GM21717 (cell line): ENCODE data around the gene FAM174A.
A peak's percentile ranks its signal among the peaks of the same experiment; 100 is the strongest.

Experiments
- ATAC-seq: cut with Tn5 transposase; IDR thresholded peaks from one replicate; pipeline ENCODE4 v1.9.1; 2021; ENCODE audit warnings: mild to moderate bottlenecking, moderate library complexity; ENCODE audit not compliant: unreplicated experiment

FAM174A gene

DNA sequence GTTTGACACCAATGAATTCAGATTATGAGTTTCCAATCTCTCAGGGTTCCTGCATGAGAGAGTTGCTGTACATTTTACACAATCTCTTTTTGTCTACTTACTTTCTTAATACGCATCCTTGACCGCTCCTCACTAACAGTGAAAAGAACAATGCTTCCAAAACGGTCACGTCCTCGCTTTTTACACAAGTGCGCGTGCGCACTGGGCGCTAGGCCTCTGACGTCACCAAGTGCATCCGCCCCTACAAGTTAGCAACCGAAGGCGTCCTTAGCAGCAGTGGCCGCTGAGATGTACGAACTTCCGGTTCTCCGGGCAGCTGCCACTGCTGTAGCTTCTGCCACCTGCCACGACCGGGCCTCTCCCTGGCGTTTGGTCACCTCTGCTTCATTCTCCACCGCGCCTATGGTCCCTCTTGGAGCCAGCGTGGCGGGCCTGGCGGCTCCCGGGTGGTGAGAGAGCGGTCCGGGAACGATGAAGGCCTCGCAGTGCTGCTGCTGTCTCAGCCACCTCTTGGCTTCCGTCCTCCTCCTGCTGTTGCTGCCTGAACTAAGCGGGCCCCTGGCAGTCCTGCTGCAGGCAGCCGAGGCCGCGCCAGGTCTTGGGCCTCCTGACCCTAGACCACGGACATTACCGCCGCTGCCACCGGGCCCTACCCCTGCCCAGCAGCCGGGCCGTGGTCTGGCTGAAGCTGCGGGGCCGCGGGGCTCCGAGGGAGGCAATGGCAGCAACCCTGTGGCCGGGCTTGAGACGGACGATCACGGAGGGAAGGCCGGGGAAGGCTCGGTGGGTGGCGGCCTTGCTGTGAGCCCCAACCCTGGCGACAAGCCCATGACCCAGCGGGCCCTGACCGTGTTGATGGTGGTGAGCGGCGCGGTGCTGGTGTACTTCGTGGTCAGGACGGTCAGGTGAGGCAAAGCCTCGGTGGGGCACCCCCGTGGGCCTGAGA lies at the start of gene FAM174A:
FAM174A (plus strand) TSS at position 315 of the 946 bp plus-strand sequence; CDS start at position 472, 157 bp downstream.
- ATAC-seq: peak; percentile 98

DNA sequence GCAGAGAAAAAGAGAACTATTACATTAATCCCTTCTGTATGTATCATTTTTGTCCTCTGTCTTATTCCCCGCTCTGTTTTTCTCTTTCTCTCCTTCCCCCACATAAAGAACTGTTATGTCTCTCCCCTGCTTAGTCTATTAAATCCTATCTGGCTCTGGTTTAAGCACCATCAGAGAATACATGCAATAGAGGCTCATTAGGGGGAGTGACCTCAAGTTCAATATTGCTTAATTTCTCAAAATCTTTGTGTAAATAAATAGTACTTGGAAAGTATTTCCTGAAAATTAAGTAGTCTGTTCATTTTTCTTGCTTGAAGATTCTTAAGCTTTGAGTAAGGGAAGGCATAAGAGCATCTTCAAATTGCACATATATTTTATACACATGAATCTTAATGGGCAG lies 41.2 kb upstream of the FAM174A start:
- ATAC-seq: no peak

DNA sequence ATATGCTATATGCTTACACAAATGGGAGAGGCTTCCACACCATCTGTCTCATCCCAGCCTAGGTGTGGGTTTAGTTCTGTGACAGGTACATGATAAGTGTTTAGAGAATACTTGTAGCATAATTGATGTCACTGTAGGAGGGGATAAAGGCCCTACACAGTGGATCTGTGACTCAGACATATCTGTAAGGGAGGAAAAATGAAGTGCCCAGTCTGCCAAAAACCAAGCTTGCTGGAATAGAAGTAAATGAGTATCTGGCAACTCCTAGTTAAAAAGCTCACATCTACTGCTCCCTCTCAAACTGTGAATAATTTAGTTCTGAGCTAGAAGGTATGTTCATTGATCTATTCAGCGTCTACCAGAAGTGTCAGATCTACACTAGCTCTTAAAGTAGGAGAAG lies 38.9 kb upstream of the FAM174A start:
- no peak for ATAC-seq

- ATAC-seq: no peak
Observed at GRCh38 chr5:100502684-100503083, 32.5 kb upstream of the FAM174A start.

GRCh38 chr5:100505984-100506670 lies 29.0 kb upstream of the FAM174A start:
- no peak for ATAC-seq

GRCh38 chr5:100516285-100516684 lies 18.9 kb upstream of the FAM174A start:
- ATAC-seq: peak; percentile 74

DNA sequence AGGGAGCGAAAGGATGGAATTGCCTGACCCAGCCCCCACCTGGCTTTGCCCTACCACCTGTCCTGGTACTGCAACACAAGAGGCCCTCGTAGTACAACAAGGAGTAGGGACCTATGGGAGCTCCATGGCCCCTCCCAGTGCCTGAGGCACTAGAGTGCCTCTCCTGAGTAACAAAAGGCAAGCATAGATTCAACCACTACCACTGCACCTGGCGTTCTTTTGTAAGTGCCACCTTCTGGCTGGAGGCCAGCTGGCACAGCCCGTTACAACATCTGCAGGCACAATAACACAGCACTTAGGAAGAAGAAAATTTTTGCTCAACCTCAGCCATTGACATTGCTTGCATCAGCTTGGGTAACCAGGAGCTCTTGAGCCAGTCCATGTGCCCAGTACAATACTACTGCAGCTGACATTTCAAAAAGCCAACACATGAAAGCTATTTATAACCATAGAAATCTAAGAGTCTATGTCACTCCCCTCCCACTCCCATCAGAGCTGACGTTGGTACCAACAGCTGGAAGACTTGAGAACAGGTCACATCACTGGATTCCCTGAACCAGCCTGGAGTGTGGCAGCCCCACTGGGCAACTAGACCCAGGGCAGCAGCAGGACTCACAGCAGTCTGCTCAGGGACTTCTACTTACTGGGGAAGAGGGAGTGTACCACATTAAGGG lies 17.7 kb upstream of the FAM174A start:
- peak; percentile 41 for ATAC-seq

DNA sequence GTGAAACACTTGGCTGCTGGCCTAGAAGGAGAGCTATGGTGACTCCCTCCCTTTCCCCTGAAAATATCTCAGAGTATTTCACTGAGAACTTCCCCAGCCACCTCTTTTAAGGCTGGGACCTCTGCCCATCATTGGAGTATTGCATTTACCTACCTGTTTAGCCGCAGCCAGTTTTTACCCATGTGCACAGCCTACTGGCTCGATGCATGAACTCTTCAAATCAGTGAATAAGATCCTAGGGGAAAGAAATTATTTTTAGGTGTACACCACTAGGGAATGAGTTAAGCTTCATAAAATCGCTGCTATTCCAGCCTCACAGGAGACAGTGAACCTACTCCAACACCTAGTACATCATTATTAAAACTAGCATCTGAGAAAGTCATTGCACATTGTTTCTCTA lies 16.8 kb upstream of the FAM174A start:
- ATAC-seq: no peak

- peak; percentile 62 for ATAC-seq
Observed at GRCh38 chr5:100519075-100519474, 16.1 kb upstream of the FAM174A start.

GRCh38 chr5:100520348-100520747 lies 14.8 kb upstream of the FAM174A start:
- no peak for ATAC-seq

GRCh38 chr5:100537946-100538345 lies 2.8 kb downstream of the FAM174A start:
- no peak for ATAC-seq

DNA sequence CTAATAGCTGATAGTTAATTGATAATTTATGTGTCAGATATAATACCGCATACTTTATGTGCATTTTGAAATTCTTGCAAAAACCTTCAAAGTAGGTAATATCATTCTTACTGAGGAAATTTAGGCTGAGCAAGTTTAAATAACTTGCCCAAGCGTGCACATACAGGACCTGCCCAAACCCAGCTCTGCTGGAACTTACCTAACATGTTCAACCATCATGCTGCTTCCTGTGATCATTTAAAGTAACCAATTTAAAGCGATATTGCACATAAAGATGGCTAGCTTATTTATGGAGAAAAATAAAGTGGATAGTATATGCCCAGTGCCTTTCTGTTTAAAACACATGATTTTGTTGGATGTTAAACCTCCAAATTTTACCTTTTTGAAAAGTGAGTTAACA lies 4.3 kb downstream of the FAM174A start:
- ATAC-seq: no peak

DNA sequence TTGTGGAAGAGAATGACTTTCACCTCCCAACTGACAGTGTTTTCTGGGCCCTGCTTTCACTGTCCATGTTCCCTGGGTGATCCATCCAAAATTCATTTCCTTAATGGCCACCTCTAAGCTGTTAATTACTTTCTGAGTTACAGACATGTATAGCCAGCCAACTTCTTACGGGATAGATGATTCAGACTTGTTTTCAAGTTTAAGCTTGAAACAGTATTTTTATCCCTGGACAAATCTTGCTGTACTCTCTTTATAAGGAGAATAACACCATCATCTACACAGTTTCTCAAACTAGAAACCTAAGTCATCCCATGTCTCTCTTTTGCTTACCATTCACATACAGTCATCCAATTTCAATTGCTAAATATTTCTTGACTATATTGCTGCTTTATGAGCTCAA lies 6.9 kb downstream of the FAM174A start:
- ATAC-seq: no peak

GRCh38 chr5:100546001-100546400 lies 10.8 kb downstream of the FAM174A start:
- ATAC-seq: no peak

GRCh38 chr5:100550531-100551051 lies 15.4 kb downstream of the FAM174A start:
- peak; percentile 94 for ATAC-seq

DNA sequence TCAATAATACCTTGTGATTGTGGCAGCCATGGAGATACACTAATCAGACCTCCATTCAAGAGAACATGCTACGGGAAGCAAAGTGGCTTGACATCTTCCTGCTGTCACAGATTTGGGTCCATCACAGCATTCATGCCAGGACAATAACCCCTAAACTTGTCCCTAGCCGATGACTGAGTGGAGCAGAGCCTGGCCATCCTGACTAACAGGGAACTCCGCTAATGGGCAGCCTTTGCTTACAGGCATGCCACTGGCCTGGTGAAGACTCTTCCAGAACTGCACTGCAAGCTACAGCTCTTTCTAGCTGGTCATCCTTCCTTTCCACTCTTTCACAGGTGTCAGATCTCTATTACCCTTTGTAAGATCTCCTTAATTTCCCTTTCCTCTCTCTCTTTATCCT lies 16.0 kb downstream of the FAM174A start:
- no peak for ATAC-seq

GRCh38 chr5:100553209-100553608 lies 18.0 kb downstream of the FAM174A start:
- ATAC-seq: no peak

DNA sequence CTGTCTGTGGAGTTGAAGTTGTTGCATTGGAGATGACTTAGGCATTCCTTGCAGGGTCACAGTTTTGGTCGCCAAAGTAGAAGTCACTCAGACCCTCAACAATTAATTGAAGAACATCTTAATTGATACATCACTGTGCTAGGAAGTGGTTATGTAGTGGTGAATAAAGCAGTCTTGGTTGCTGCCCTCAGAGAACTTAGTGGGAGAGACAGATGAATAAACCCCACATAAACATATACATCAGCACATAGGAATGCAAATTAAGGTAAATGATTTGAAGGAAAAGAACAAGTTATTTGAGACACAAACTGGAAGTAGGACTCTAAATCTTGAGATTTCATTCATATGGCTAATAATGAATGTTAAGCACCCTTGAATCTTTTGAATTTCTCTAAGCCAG lies 25.7 kb downstream of the FAM174A start:
- no peak for ATAC-seq

DNA sequence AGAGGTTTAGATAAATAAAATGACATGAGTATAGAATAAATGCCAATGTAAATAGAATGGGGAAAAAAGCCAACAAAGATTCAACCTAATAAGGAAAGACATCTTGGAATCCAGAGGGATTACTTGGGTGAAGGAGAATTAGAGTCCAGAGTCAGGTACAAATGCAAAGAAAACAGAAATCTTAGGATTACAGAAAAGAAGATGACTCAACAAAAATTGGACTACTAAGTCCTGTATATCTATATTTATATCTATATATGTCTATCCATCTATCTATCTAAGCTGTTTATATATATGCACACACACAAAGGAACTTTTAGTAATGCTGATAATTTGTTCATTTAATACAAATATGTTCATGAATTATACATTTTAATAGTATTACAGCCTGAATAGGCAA lies 27.6 kb downstream of the FAM174A start:
- no peak for ATAC-seq

GRCh38 chr5:100566382-100567141 lies 31.4 kb downstream of the FAM174A start:
- no peak for ATAC-seq

GRCh38 chr5:100574716-100575115 lies 39.5 kb downstream of the FAM174A start:
- ATAC-seq: no peak
